ENCODE results near the gene TMCC1. TPM values are rescaled to one million over a fixed set of nuclear protein-coding genes. Genes with fewer than 3 reads are reported as not detected.

The TMCC1 gene
- total RNA-seq, 1 donor from 2014 or later, result 11.5 TPM

GRCh38 chr3:129769616-129770015, 123.9 kb downstream of the TMCC1 start:
- Histone ChIP-seq H3K27me3 (no peaks in the 10 kb centered on the region), H3K27ac (no peak overlapping the region), H3K4me1 (no peaks in the 10 kb centered on the region), H3K9me3 (no peaks in the 10 kb centered on the region), H3K4me3 (no peak overlapping the region), H3K36me3 (no peaks in the 10 kb centered on the region)
- intact Hi-C loops (cut with DNase I), result no loop called here
- DNase-seq (ENCODE audit: low spot score in 2 of 2), result no peak
- no peak for TF ChIP-seq CTCF (IDR thresholded peaks at IDR 0.05)

- H3K9me3 ChIP-seq, result no peaks in the 10 kb centered on the region
- H3K4me3 ChIP-seq, result no peak overlapping the region
- no peaks in the 10 kb centered on the region for H3K4me1 ChIP-seq
- intact Hi-C loops (cut with DNase I), result no loop called here
- TF ChIP-seq CTCF (IDR thresholded peaks at IDR 0.05), result no peak
- H3K36me3 ChIP-seq, result no peaks in the 10 kb centered on the region
- H3K27me3 ChIP-seq, result no peaks in the 10 kb centered on the region
- H3K27ac ChIP-seq, result no peak overlapping the region
- DNase-seq (ENCODE audit: low spot score in 2 of 2), result no peak
Measured at GRCh38 chr3:129768728-129769127, 124.8 kb downstream of the TMCC1 start.

- no peaks in the 10 kb centered on the region for H3K4me1 ChIP-seq
- H3K9me3 ChIP-seq, result no peaks in the 10 kb centered on the region
- intact Hi-C loops (cut with DNase I), result no loop called here
- H3K27ac ChIP-seq, result no peak overlapping the region
- no peak overlapping the region for H3K4me3 ChIP-seq
- no peak for DNase-seq (ENCODE audit: low spot score in 2 of 2)
- H3K27me3 ChIP-seq, result no peaks in the 10 kb centered on the region
- no peak for TF ChIP-seq CTCF (IDR thresholded peaks at IDR 0.05)
- H3K36me3 ChIP-seq, result no peaks in the 10 kb centered on the region
Measured at GRCh38 chr3:129766135-129766534, 127.4 kb downstream of the TMCC1 start.

- Histone ChIP-seq H3K4me3 (no peak overlapping the region), H3K9me3 (no peaks in the 10 kb centered on the region), H3K27me3 (no peaks in the 10 kb centered on the region), H3K36me3 (no peaks in the 10 kb centered on the region), H3K4me1 (no peaks in the 10 kb centered on the region), H3K27ac (no peak overlapping the region)
- no peak for TF ChIP-seq CTCF (IDR thresholded peaks at IDR 0.05)
- intact Hi-C loops (cut with DNase I), result no loop called here
- no peak for DNase-seq (ENCODE audit: low spot score in 2 of 2)
Measured at GRCh38 chr3:129764090-129764489, 129.4 kb downstream of the TMCC1 start.

GRCh38 chr3:129758785-129759320, 134.7 kb downstream of the TMCC1 start:
- no peak for TF ChIP-seq CTCF (IDR thresholded peaks at IDR 0.05)
- DNase-seq (ENCODE audit: low spot score in 2 of 2), result no peak
- no peaks in the 10 kb centered on the region for H3K4me1 ChIP-seq
- intact Hi-C loops (cut with DNase I), result loop anchor here (5.0 kb wide), 1 partner anchor 33 kb away; no protein-coding TSS in a partner anchor
- no peak overlapping the region for H3K4me3 ChIP-seq
- H3K27me3 ChIP-seq, result no peaks in the 10 kb centered on the region
- H3K9me3 ChIP-seq, result no peaks in the 10 kb centered on the region
- no peak overlapping the region for H3K27ac ChIP-seq
- peaks cover 0 to 5% of the 10 kb centered on the region in 2 donors for H3K36me3 ChIP-seq

- no peak overlapping the region for H3K27ac ChIP-seq
- H3K4me3 ChIP-seq, result no peak overlapping the region
- intact Hi-C loops (cut with DNase I), result loop anchor here (5.0 kb wide), 1 partner anchor 34 kb away; no protein-coding TSS in a partner anchor
- no peaks in the 10 kb centered on the region for H3K9me3 ChIP-seq
- no peak for DNase-seq (ENCODE audit: low spot score in 2 of 2)
- peaks cover 0 to 5% of the 10 kb centered on the region in 2 donors for H3K36me3 ChIP-seq
- TF ChIP-seq CTCF (IDR thresholded peaks at IDR 0.05), result no peak
- H3K27me3 ChIP-seq, result no peaks in the 10 kb centered on the region
- H3K4me1 ChIP-seq, result no peaks in the 10 kb centered on the region
Measured at GRCh38 chr3:129758306-129758705, 135.2 kb downstream of the TMCC1 start.
